Ovary (tissue), 3 donors: ENCODE measurements around the gene WFIKKN1.

Source experiments
- CTCF ChIP-seq, 3 donors: fragments of 450-650 bp in 2 of 3; fragments of 200-600 bp in 1 of 3; IDR thresholded peaks; one replicate each; pipeline versions ENCODE4 v1.5.1 to v1.8.0; 2016 to 2022; ENCODE audit warnings: antibody characterized with exemption in 3 of 3, mild to moderate bottlenecking in 1 of 3
- EP300 ChIP-seq: sonication (generic); formaldehyde crosslinking; IDR thresholded peaks from one replicate; pipeline ENCODE4 v1.6.1; 2017; ENCODE audit warnings: antibody characterized with exemption
- donor health status: DM: no; HTN: no; CAD: no.

- TF ChIP-seq CTCF (IDR thresholded peaks at IDR 0.05) (no peak), EP300 (no peak)
Observed at GRCh38 chr16:678209-678857, 47.5 kb downstream of the WFIKKN1 start.
